GM18909 (cell line): Measurements from ENCODE around the gene SGTB.

Experiments used
- ATAC-seq: cut with Tn5 transposase; IDR thresholded peaks from one replicate; pipeline ENCODE4 v1.9.1; 2021; ENCODE audit warnings: mild to moderate bottlenecking; ENCODE audit not compliant: unreplicated experiment, poor library complexity

Gene SGTB, protein sequence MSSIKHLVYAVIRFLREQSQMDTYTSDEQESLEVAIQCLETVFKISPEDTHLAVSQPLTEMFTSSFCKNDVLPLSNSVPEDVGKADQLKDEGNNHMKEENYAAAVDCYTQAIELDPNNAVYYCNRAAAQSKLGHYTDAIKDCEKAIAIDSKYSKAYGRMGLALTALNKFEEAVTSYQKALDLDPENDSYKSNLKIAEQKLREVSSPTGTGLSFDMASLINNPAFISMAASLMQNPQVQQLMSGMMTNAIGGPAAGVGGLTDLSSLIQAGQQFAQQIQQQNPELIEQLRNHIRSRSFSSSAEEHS

DNA sequence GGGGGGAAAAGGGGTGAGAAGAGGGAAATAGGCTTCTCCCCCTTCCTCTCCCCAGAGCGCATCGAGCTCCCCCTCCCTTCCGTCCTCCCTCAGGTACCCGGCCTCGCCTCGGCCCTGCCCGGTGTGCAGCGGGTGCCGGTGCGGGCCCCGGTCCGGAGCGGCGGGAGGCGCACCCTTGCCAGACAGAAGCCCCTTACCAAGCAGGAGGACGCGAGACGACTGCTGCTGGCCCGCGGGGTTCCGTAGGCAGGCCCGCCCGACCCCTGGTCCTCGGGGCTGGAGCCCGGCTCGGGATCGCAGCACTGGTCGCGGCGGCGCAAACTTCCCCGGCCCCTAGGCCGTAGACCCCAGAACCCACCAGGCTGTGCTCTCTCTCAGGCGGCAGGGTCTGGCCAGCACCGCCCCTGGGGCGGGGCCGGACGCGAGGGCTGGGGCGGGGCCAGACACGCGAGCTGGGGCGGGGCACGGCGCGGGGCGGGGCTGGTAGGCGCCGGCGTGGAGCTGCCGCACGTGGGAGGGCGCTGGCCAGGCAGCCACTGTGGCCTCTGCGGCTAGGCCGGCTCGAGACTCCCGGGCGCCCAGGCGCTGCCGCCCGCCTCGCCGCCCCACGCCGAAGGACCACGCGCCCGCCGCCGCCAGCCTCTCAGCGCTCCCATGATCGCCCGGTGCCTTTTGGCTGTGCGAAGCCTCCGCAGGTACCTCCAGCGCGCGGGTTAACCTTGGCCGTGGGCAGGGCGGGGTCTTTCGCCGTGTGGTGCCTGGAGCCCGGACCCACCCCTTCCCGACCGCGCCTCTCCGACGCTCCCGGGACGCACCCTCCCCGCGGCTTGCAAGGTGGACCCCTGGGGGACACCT, at the start of gene SGTB, which contains the start of gene NLN:
Gene SGTB (minus strand): TSS at position 390 of the 855 bp plus-strand sequence. CDS start 1,302 bp downstream, outside the sequence.
Gene NLN (plus strand): TSS at position 486 of the 855 bp plus-strand sequence. CDS start 169 bp downstream, at position 655.
- ATAC-seq, result peak; percentile 92

DNA sequence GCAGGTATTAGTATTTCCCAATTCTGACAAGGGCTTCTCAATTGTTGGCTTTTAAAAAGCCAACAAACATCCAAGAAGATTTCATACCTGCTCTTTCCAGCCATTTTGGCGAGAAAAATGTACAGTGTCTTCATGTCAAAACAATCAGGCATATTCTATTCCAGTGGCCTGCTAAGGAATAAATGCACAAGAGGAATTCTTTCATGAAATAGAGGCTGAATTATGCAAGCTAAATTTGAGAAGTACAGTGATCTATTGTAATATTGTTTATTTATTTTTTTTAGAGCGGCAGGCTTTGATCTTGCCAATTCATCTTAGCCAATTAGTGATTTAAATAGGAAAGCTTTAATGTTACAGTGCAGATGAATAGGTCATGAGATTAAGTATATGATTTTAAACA, 49.4 kb upstream of the SGTB start:
- ATAC-seq, result no peak

DNA sequence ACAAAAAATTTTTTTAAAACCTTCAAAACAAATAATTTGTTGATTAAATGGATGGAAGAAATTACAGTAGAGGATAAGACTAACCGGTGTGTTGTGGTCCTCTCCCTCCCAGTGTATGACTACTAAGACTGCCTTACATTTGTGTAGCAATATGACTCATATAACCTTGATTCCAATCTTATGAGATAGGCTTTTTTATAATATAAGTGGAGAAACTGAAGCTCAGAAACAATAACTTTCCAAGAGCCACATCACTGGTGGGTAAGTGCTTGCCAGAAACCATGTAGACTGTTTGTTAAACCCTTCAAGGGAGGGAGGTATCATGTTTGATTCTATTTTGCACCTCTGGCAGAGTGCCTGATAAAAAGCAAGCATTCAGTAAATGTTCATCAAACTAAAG, 47.6 kb upstream of the SGTB start:
- ATAC-seq, result no peak

DNA sequence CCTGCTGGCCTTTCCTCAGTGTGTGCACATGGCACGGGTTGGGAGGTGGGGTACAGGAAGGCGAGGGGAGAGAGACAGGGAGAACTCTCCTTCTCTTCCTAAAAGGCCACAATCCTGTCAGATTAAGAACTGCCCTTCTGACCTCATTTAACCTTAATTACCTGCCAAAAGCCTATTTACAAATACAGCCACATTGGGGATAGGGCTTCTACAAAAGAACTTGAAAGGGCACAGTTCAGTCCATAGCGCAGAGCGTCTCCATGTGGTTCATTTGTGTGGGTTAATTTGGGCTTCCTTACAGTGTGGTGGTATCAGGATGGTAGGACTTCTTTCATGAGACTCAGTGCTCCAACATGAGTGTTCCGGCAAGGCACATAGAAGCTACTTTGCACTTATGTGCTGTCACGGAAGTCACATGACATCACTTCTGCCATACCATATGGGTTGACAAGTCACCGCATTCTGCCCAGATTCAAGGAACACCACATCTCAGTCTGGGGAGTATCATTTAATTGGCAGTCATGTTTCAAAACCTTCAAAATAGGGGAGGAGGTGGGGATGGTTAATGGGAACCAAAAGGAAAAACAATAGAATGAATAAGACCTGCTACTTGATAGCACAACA, 46.9 kb upstream of the SGTB start:
- no peak for ATAC-seq

DNA sequence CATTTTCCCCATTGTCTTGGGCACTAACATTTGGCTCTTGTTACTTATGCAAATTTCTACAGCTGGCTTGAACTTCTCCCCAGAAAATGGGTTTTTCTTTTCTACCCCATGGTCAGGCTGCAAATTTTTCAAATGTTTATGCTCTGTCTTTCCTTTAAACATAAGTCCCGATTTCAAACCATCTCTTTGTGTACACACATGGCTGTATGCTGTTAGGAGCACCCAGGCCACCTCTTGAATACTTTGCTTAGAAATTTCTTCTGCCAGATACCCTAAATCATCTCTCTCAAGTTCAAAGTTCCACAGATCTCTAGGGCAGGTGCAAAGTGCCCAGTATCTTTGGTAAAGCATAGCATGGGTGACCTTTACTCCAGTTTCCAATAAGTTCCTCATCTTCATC, 45.7 kb upstream of the SGTB start:
- no peak for ATAC-seq

DNA sequence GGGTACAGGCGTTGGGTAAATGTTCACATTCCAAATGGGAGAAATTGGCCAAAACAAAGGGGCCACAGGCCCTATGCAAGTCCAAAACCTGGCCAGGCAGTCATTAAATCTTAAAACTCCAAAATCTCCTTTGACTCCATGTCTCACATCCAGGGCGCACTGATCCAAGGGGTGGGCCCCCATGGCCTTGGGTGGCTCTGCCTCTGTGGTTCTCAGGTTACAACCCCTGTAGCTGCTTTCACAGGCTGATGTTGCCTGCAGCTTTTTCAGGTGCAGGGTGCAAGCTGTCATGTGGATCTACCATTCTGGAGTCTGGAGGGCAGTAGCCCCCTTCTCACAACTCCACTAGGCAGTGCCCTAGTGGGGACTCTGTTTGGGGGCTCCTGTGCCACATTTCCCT, 44.9 kb upstream of the SGTB start:
- no peak for ATAC-seq

DNA sequence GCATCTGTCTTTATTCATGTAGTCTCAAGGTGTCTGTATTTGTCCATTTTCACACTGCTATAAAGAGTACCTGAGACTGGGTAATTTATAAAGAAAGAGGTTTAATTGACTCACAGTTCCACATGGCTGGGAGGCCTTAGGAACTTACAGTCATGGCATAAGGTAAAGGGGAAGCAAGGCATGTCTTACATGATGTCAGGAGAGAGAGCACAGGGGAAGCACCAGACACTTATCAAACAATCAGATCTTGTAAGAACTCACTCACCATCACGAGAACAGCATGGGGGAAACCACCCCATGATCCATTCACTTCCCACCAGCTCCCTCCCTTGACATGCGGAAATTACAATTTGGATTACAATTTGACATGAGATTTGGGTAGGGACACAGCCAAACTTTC, 44.3 kb upstream of the SGTB start:
- ATAC-seq, result no peak

DNA sequence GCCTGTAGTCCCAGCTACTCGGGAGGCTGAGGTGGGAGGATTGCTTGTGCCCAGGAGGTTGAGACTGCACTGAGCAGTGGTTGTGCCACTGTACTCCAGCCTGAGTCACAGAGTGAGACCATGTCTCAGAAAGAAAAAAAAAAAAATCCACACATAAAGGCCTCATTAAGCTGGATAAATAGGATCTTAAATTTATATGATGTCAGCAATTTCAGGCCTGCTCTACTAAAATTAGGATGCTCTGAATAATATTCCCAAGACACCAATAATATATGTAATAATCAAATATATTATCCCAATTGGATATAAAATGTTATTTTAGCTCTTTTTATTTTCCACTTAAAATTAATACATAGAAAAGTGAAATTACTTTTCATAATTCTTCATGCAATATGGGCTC, 43.7 kb upstream of the SGTB start:
- ATAC-seq, result no peak

DNA sequence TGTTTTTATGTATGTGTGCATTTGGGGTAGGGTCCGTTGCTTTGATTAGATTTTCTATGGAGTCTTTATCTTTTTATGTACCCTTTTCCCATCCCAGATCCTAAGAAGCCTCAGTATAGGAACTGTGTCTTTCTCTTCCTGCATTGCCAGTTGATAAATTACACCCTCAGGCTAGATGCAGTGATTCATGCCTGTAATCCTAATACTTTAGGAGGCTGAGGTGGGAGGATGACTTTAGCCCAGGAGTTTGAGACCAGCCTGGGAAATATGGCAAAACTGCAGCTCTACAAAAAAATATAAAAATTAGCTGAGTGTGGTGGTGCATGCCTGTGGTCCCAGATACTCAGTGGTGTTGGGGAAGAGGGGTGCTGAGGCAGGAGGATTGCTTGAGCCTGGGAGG, 40.3 kb upstream of the SGTB start:
- no peak for ATAC-seq

DNA sequence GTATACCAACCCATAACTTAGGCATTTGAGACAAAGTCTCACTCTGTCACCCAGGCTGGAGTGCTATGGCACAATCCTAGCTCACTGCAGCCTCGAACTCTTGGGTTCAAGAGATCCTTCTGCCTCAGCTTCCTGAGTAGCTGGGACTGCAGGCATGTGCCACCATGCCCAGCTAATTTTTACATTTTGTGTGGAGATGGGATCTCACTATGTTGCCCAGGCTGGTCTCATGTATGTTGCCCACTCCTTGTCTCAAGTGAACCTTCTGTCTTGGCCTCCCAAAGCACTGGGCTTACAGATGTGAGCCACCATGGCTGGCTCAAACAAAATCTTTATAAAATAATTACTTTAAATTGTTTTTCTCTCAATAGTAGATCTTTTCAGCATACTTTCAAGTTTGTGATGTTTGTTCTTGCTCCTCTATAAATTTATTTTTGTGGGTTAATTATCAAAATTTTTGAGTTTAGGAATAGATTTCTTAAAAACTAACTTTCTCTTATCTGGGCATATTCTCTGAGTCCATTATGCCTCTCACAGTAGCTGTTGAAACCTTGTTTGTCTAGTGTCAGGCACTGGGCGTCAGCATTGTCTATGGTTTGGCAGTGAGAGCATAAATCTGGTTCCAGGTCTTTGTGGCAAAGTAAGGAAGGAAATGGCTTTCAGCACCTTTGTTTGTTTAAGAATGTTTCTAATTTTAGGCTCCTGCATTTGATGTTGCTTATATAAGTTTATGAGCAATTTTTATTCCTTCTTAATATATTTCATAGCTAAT, 38.8 kb upstream of the SGTB start:
- ATAC-seq, result peak; percentile 65

DNA sequence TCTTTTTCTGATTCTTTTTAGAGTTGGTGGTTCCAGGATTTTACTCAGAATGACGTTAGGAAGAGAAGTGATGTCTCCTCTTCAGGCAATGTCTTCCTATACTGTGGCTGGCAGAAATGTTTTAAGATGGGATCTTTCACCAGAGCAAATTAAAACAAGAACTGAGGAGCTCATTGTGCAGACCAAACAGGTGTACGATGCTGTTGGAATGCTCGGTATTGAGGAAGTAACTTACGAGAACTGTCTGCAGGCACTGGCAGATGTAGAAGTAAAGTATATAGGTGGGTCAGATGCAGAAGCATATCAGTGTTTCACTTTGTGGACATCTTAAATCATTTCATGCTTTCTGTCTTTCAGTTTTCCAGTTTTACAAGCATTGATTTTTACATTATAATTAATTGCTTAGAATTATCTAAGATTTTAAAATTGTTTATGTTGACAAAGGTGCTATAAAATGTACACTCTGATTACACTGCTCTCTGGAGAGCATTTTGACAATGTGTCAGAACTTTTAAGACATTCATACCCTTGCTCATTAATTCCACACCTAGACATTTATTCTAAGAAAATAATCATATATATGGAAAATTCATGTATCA, 36.7 kb upstream of the SGTB start:
- ATAC-seq, result no peak

DNA sequence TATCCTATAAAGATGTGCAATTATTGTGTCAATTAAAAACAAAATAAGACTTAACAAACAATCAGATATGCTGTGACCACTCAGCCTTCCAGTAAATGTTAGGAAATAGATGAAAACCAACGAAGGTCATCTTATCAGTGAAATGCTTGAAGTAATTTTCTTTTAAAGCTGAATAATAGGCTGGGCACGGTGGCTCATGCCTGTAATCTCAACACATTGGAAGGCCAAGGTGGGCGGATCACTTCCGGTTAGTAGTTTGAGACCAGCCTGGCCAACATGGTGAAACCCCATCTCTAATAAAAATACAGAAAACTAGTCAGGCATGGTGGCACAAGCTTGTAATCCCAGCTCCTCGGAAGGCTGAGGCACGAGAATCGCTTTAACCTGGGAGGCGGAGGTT, 31.3 kb upstream of the SGTB start:
- no peak for ATAC-seq

DNA sequence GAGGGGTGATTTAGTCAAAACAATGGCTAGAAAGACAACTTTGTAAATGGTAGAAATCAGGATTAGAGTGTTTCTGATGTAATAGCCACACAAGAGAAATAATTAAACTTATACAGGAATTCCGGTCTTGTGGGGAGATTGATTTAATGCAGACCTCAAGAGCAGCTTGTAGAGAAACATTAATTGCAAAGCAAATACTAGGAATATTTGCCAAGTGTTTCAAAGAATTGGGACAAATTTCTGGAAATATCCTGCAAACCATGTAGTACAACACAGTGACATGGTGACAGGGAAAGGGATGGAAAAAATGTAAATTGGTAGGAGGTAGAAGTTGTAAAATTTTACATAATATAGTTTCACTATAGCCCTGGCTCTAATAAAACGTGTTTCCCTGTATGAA, 29.0 kb upstream of the SGTB start:
- ATAC-seq, result no peak

DNA sequence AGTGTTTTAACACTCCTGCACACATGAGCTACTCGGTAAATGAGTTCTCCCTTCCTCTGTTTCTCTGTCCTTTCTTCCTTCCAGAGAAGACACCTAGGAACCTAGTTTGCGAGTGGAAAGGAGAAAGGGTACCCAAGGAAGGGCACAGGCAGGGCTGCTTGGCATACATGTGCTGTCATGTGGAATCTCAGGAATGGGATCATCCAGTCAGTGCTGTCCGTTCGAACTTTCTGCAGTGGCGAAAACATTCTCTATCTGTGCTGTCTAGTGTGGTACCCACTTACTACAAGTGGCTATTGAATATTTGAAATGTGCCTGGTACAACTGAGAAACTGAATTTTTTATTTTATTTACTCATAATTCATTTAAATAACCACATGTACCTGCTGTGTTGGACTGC, 28.0 kb upstream of the SGTB start:
- ATAC-seq, result no peak

DNA sequence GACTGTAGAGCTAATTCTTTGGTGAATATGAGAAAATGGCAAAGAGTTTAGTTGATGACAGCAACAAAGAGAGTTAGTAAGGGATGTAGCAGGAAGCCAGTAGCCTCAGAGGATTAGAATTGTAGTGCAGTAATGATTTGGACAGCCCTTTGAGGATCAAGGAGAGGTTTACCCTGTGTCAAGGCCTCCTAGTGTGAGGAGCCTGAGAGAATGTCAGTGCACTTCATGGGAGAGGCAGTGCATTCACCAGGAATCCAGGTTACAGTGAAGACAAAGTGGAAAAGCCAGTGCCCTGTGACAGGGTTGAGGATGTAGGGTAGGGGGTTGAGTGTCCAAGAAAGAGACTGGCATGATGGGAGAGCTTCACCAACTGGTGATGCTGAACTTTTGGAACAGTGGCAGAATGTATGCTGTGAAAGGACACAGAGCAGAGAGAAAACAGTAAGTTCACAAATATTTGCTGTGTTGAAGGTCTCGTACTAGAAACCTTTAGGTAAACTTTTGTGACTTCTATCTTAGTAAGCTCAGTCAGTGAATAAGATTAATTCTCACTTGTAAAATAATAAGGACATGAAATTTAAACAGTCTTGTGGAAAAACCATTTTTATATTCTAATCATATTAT, 27.4 kb upstream of the SGTB start:
- ATAC-seq, result no peak

DNA sequence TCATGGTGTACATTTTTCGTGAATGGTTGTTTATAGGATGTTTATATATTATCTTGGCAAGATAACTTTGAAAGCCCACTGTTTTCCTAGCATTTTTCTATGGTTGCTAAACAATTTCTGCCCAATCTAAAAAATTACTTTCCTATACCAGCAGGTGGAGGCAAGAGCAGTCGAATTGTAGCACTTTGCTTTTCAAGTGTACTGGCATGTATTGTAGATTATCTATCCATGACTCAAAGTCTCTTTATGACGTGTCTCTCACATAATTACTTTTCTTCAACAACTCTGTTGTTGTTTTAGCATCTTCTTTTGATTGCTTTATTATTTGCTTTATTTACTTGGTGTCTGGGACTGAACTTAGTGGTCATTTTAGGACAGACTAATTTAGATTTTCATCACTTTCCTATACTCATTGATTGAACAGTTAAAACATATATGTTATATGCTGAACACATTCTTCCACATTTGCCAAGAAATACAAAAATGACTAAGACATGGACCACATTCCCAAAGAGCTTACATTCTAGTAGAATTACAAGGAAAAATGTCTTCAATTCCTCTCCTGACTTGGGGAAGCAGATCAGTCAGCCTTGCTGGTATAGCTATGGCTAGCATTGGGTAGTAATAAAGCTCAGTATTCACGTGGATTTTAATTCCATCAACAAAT, 20.8 kb upstream of the SGTB start:
- ATAC-seq, result peak; percentile 88

DNA sequence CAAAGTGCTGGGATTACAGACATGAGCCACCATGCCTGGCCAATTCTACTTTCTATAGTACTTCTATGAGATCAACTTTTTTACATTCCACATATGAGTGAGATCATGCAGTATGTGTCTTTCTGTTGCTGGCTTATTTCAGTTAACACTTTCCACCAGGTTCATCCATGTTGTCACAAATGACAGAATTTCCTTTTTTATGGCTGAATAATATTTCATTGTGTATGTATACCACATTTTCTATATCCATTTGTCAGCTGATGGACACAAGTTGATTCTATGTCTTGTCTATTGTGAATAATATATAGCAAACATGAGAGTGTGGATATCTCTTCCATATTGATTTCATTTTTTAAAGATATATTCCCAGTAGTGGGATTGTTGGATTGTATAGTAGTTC, 17.3 kb upstream of the SGTB start:
- no peak for ATAC-seq

DNA sequence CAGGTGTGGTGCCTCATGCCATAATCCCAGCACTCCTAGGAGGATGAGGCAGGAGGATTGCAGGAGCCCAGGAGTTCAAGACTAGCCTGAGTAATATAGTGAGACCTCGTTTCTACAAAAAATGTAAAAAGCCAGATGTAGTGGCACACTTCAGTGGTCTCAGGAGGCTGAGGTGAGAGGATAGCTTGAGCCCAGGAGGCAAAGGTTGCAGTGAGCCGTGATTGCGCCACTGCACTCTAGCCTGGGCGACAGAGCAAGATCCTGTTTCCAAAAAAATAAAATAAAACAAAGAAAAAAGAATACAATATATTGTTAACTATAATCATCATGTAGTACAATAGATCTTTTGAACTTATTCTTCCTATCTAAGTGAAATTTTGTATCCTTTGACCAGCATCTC, 16.4 kb upstream of the SGTB start:
- no peak for ATAC-seq

DNA sequence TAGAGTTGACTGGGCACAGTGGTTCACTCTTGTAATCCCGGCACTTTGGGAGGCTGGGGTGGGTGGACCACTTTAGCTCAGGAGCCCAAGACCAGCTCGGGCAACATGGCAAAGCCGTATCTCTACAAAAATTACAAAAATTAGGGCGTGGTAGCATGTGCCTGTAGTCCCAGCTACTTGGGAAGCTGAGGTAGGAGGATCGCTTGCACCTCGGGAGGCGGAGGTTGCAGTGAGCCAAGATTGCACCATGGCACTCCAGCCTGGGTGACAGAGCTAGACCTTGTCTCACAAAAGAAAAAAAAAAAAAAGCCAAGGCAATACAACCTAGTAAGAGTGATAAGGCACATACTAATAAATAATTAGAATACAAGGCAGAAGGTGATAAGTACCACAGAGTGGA, 15.9 kb upstream of the SGTB start:
- no peak for ATAC-seq
